ENCODE measurements around the gene SETD2. TPM values are rescaled to one million over a fixed set of nuclear protein-coding genes. Genes with fewer than 3 reads are reported as not detected.

Gene SETD2
- total and polyA plus RNA-seq, 2 experiments from 2014 or later = 14.2 to 36.0 TPM

DNA sequence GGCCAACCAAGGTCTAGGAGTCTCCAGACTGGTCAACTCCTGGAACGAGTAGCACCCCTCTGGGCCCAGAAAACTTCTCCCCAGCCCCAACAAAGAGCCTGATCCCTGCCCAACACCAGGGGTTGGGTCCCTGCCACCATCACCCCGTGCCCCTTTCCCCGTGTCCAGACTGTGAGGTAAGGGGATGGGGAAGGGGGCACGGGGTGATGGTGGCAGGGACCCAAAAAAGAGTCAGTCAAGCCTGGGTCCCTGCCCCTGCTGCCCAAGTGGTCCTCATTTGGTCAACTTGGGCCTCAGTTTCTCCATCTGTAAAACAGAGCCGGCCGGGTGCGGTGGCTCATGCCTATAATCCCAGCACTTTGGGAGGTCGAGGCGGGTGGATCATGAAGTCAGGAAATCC, 185.5 kb downstream of the SETD2 start:
- DNase-seq (ENCODE audit: low read depth in 1 of 2, low spot score in 1 of 2) = no peak
- Histone ChIP-seq H3K9me3 (ENCODE audit: low read depth) (no peaks in the 10 kb centered on the region), H3K36me3 (no peaks in the 10 kb centered on the region), H3K4me3 (no peak overlapping the region), H3K27ac (no peak overlapping the region), H3K27me3 (no peaks in the 10 kb centered on the region), H3K4me1 (ENCODE audit: low read depth) (peaks cover 4% of the 10 kb centered on the region)
- TF ChIP-seq, protein P1, sequence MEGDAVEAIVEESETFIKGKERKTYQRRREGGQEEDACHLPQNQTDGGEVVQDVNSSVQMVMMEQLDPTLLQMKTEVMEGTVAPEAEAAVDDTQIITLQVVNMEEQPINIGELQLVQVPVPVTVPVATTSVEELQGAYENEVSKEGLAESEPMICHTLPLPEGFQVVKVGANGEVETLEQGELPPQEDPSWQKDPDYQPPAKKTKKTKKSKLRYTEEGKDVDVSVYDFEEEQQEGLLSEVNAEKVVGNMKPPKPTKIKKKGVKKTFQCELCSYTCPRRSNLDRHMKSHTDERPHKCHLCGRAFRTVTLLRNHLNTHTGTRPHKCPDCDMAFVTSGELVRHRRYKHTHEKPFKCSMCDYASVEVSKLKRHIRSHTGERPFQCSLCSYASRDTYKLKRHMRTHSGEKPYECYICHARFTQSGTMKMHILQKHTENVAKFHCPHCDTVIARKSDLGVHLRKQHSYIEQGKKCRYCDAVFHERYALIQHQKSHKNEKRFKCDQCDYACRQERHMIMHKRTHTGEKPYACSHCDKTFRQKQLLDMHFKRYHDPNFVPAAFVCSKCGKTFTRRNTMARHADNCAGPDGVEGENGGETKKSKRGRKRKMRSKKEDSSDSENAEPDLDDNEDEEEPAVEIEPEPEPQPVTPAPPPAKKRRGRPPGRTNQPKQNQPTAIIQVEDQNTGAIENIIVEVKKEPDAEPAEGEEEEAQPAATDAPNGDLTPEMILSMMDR (IDR thresholded peaks at IDR 0.05; ENCODE audit: low read depth, low read length) = no peak

DNA sequence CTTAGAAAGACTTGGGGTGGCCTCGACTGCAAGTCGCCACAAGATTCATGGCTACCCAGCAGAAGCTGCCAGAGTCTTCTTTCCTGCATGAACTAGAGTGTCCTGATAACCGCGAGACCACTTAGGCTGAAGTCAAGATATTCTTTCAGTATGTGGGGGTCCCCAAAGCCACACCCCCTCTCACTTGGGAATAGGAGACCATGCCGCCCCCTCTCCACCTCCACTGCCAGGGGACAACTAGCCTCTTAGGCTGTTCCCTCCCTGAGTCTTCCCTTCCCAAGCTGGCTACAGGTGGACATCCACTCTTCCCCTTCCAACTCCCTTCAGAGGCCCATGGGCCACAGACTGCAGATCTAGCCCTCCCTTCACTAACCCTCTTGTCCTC, 186.1 kb downstream of the SETD2 start:
- no peak for DNase-seq (ENCODE audit: low read depth in 1 of 2, low spot score in 1 of 2)
- no peaks in the 10 kb centered on the region for H3K36me3 ChIP-seq
- peaks cover 4% of the 10 kb centered on the region for H3K4me1 ChIP-seq (ENCODE audit: low read depth)
- H3K27me3 ChIP-seq = no peaks in the 10 kb centered on the region
- no peak overlapping the region for H3K4me3 ChIP-seq
- peak overlapping the region; percentile 90 for H3K27ac ChIP-seq
- no peaks in the 10 kb centered on the region for H3K9me3 ChIP-seq (ENCODE audit: low read depth)
- TF ChIP-seq, protein P1 (IDR thresholded peaks at IDR 0.05; ENCODE audit: low read depth, low read length) = no peak

DNA sequence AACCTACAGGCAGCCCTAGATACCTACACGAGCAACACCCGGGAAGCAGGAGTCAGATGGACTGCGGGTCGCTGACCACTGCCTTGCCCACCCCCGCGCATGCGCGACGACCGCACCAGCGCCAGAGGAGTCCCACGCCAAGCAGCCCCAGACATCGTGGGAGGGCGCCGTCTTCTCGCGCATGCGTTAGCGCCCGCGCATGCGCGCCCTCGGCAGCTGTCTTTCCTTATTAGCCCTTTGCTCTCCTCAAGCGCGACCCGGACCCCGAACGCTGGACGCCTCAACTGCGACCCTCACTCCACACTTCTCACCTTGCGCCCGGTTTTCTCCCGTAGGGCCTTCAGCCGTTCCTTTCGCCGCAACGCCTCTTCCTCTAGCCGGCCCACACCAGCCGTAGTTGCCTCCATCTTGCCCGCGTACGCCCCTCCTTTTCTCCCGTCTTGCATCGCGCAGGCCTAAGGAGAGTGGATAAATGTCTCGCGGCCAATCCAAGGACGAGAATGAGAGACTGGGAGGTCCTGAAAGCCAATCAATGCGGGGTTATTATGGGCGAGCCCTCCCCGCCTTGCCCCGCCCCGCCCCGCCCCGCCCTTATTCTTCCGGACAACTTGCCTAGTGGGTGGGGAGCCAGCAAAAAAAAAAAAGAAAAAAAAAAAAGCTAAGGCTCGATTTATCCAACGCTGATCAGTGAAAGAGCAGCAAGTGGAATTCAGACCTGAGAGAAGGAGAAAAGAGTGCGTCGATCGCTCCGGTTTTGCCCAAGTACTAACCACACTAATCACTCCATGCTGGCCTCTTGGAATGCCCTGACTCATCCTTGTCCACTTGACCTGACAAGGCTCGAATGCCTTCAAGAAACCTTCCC, 187.4 kb downstream of the SETD2 start, which contains the start of gene CCDC12:
Gene CCDC12, minus strand, starts transcription at position 420 of the 865 bp plus-strand sequence. Its CDS starts 13 bp downstream, at position 407.
- TF ChIP-seq, protein P1 (IDR thresholded peaks at IDR 0.05; ENCODE audit: low read depth, low read length) = no peak
- Histone ChIP-seq H3K27me3 (no peaks in the 10 kb centered on the region), H3K4me1 (ENCODE audit: low read depth) (peaks cover 10% of the 10 kb centered on the region), H3K9me3 (ENCODE audit: low read depth) (no peaks in the 10 kb centered on the region), H3K27ac (peak within 1 kb of the TSS; percentile 98), H3K4me3 (peak within 1 kb of the TSS; percentile 91), H3K36me3 (no peaks in the 10 kb centered on the region)
- DNase-seq (ENCODE audit: low read depth in 1 of 2, low spot score in 1 of 2) = peak; percentile 98 to 99

DNA sequence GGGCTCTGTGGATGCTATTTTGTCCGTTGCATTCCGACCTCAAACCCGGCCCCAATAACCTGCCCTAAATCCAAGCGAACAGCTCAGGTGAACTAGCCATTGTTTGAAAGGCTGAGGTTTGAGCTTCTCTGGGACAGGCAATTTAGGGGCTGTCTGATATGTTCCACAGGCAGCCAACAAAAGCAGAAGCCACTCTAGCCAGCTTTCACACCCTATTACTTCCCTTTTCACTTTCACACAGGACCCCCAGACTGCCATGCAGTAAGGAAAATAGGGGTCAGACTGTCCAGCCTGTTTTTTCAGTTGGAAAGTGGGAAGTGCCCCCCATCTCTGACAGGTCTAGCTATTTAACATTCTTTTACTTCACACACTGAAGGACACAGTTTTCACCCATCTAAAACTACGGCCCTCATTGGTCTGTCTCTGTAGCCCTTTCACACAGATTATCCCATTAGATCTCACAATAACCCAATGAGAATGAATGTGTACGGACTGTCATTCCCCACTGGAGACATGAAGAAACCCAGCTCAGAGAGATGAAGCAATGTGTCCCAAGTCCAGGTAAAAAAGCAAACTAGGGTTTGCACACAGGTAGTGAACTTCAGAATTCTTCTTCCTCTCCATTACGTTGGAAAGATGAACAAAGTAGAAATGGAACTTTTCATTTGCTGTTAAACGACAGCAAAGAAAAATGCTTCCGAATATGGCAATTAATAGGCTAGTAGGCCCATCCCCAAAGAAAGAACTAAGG, 189.3 kb downstream of the SETD2 start:
- no peak for DNase-seq (ENCODE audit: low read depth in 1 of 2, low spot score in 1 of 2)
- Histone ChIP-seq H3K27me3 (no peaks in the 10 kb centered on the region), H3K27ac (no peak overlapping the region), H3K9me3 (ENCODE audit: low read depth) (no peaks in the 10 kb centered on the region), H3K4me1 (ENCODE audit: low read depth) (peaks cover 19% of the 10 kb centered on the region), H3K4me3 (no peak overlapping the region), H3K36me3 (no peaks in the 10 kb centered on the region)
- TF ChIP-seq, protein P1 (IDR thresholded peaks at IDR 0.05; ENCODE audit: low read depth, low read length) = no peak

DNA sequence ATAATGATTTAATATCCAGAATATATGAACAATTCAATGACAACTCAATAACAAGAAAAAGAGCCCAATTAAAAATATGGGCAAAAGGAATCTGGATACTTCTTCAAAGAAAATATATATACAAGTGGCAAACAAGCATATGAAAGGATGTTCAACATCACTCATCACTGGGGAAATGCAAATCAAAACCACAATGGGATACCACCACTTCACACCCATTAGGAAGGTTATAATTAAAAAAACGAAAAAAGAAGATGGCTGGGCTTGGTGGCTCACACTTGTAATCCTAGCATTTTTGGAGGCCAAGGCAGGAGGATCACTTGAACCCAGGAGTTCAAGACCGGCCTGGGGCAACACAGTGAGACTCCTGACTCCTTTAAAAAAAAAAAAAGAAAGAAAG, 191.5 kb downstream of the SETD2 start:
- TF ChIP-seq, protein P1 (IDR thresholded peaks at IDR 0.05; ENCODE audit: low read depth, low read length) = no peak

More for the DNA sequence above, 191.5 kb downstream of the SETD2 start:
- Histone ChIP-seq H3K4me3 (no peak overlapping the region), H3K27ac (no peak overlapping the region), H3K9me3 (ENCODE audit: low read depth) (no peaks in the 10 kb centered on the region), H3K27me3 (no peaks in the 10 kb centered on the region), H3K36me3 (no peaks in the 10 kb centered on the region), H3K4me1 (ENCODE audit: low read depth) (peaks cover 19% of the 10 kb centered on the region)
- DNase-seq (ENCODE audit: low read depth in 1 of 2, low spot score in 1 of 2) = no peak
